ENCODE results near the gene FCRL6.

Gene FCRL6

GRCh38 chr1:159799446-159799985, 2.6 kb upstream of the FCRL6 start:
- no peak for DNase-seq (ENCODE audit: low read depth, low spot score)

GRCh38 chr1:159800177-159800930, 1.8 kb upstream of the FCRL6 start:
- DNase-seq (ENCODE audit: low read depth, low spot score) = no peak

- DNase-seq (ENCODE audit: low read depth, low spot score) = no peak
These were observed 2.0 kb downstream of the FCRL6 start for GRCh38 chr1:159803956-159804689.

- no peak for DNase-seq (ENCODE audit: low read depth, low spot score)
These were observed 2.8 kb downstream of the FCRL6 start for GRCh38 chr1:159804924-159805323.

- DNase-seq (ENCODE audit: low read depth, low spot score) = no peak
These were observed 13.8 kb downstream of the FCRL6 start for GRCh38 chr1:159815926-159816325.

- no peak for DNase-seq (ENCODE audit: low read depth, low spot score)
These were observed 15.3 kb downstream of the FCRL6 start for GRCh38 chr1:159817276-159818041.

GRCh38 chr1:159821171-159821867, 19.2 kb downstream of the FCRL6 start:
- no peak for DNase-seq (ENCODE audit: low read depth, low spot score)

- DNase-seq (ENCODE audit: low read depth, low spot score) = no peak
These were observed 21.2 kb downstream of the FCRL6 start for GRCh38 chr1:159823406-159823805.

- no peak for DNase-seq (ENCODE audit: low read depth, low spot score)
These were observed 23.4 kb downstream of the FCRL6 start for GRCh38 chr1:159825564-159825963.

- peak; percentile 6 for DNase-seq (ENCODE audit: low read depth, low spot score)
These were observed 24.4 kb downstream of the FCRL6 start, which contains the start of gene SLAMF8 for GRCh38 chr1:159826441-159827101. TSS of gene SLAMF8 (plus strand) at chr1:159826873. CDS start at chr1:159826899, 26 bp downstream.

GRCh38 chr1:159827102-159827490, 24.9 kb downstream of the FCRL6 start:
- no peak for DNase-seq (ENCODE audit: low read depth, low spot score)

GRCh38 chr1:159827549-159827948, 25.4 kb downstream of the FCRL6 start:
- no peak for DNase-seq (ENCODE audit: low read depth, low spot score)

GRCh38 chr1:159828176-159828575, 26.0 kb downstream of the FCRL6 start:
- DNase-seq (ENCODE audit: low read depth, low spot score) = no peak

- DNase-seq (ENCODE audit: low read depth, low spot score) = no peak
These were observed 26.6 kb downstream of the FCRL6 start for GRCh38 chr1:159828581-159829272.

- no peak for DNase-seq (ENCODE audit: low read depth, low spot score)
These were observed 27.1 kb downstream of the FCRL6 start for GRCh38 chr1:159829273-159829634.

GRCh38 chr1:159829822-159830465, 27.8 kb downstream of the FCRL6 start:
- no peak for DNase-seq (ENCODE audit: low read depth, low spot score)

GRCh38 chr1:159830722-159831121, 28.6 kb downstream of the FCRL6 start:
- DNase-seq (ENCODE audit: low read depth, low spot score) = no peak

- no peak for DNase-seq (ENCODE audit: low read depth, low spot score)
These were observed 29.4 kb downstream of the FCRL6 start for GRCh38 chr1:159831412-159832141.

- DNase-seq (ENCODE audit: low read depth, low spot score) = no peak
These were observed 30.1 kb downstream of the FCRL6 start for GRCh38 chr1:159832309-159832708.
